H1 (cell line): ENCODE measurements around the gene UBXN1. TPM values are rescaled to one million over a fixed set of nuclear protein-coding genes. Genes with fewer than 3 reads are reported as not detected.

ENCODE experiments used
- CTCF ChIA-PET: fragments of 300-600 bp; sonication (Branson Sonifier 250); formaldehyde crosslinking; loops from one replicate; lab custom pipeline; 2021; ENCODE audit not compliant: partially characterized antibody; lab: Charles Lee
- POLR2A ChIA-PET: fragments of 300-600 bp; sonication (Branson Sonifier 250); formaldehyde crosslinking; loops from one replicate; lab custom pipeline; 2021; ENCODE audit warnings: inconsistent platforms; ENCODE audit not compliant: partially characterized antibody; lab: Charles Lee
- DNase-seq, 2 experiments: peaks; one replicate each; pipeline versions ENCODE4 v3.0.0 to v3.0.0-alpha.2; 2010 to 2022; ENCODE audit warnings: low spot score in 2 of 2, low read depth in 1 of 2, mixed read lengths in 1 of 2
- FAIRE-seq: peaks from 2 replicates; lab custom pipeline; 2011; peaks lifted over from hg19 to GRCh38; lab: Jason Lieb, UNC
- H2AFZ ChIP-seq: 2 replicates; pipeline ENCODE4 v1.8.1; 2012; ENCODE audit warnings: low read length, inconsistent platforms
- H2AK5ac ChIP-seq: 2 replicates; pipeline ENCODE4 v1.6.1; 2013; ENCODE audit warnings: low read depth, low read length
- H2BK120ac ChIP-seq: replicated peaks from 2 replicates; pipeline ENCODE3; 2013; ENCODE audit warnings: low read depth, low read length, inconsistent platforms
- H2BK12ac ChIP-seq: 2 replicates; pipeline ENCODE4 v1.6.1; 2013; ENCODE audit warnings: low read depth, low read length
- H2BK15ac ChIP-seq: 2 replicates; pipeline ENCODE4 v1.6.1; 2013; ENCODE audit warnings: low read length
- H2BK20ac ChIP-seq: 2 replicates; pipeline ENCODE4 v1.6.1; 2013; ENCODE audit warnings: low read length
- H2BK5ac ChIP-seq: 2 replicates; pipeline ENCODE4 v1.6.1; 2013; ENCODE audit warnings: low read depth, low read length
- H3K14ac ChIP-seq: 2 replicates; pipeline ENCODE4 v1.6.1; 2013; ENCODE audit warnings: inconsistent platforms; ENCODE audit not compliant: insufficient read length
- H3K18ac ChIP-seq: 2 replicates; pipeline ENCODE4 v1.6.1; 2013; ENCODE audit warnings: low read length; ENCODE audit errors: extremely low read depth
- H3K23ac ChIP-seq: 2 replicates; pipeline ENCODE4 v1.6.1; 2013; ENCODE audit warnings: inconsistent platforms; ENCODE audit not compliant: insufficient read length
- H3K23me2 ChIP-seq: 2 replicates; pipeline ENCODE4 v1.6.1; 2013; ENCODE audit warnings: low read depth, low read length
- H3K27ac ChIP-seq: 2 replicates; pipeline ENCODE4 v1.6.1; 2011; ENCODE audit warnings: low read depth, low read length, inconsistent platforms
- H3K27me3 ChIP-seq, 4 experiments: replicated peaks in 1 of 4; 1 replicate in 1 of 4; 2 replicates in 3 of 4; pipeline versions ENCODE4 v1.6.1 to v1.8.1; 2011 to 2013; ENCODE audit warnings: low read length in 3 of 4, mild to moderate bottlenecking in 3 of 4, inconsistent platforms in 2 of 4, mixed read lengths in 2 of 4, moderate library complexity in 1 of 4; ENCODE audit not compliant: control insufficient read depth in 3 of 4, insufficient read depth in 3 of 4; ENCODE audit errors: extremely low read depth in 1 of 4
- H3K36me3 ChIP-seq, 4 experiments: 2 replicates each; pipeline versions ENCODE4 v1.6.1 to v1.8.1; 2011 to 2013; ENCODE audit warnings: mild to moderate bottlenecking in 4 of 4, low read length in 3 of 4, moderate library complexity in 2 of 4, control low read depth in 1 of 4, inconsistent platforms in 1 of 4; ENCODE audit not compliant: insufficient read depth in 4 of 4, control insufficient read depth in 2 of 4
- H3K4ac ChIP-seq: replicated peaks from 2 replicates; pipeline ENCODE3; 2013; ENCODE audit warnings: low read length, low read depth, mixed read lengths, inconsistent platforms; ENCODE audit not compliant: insufficient read length
- H3K4me1 ChIP-seq, 4 experiments: replicated peaks in 1 of 4; 1 replicate in 1 of 4; 2 replicates in 3 of 4; pipeline versions ENCODE4 v1.6.1 to v1.8.1; 2011 to 2013; ENCODE audit warnings: low read length in 3 of 4, inconsistent platforms in 2 of 4, mixed read lengths in 1 of 4; ENCODE audit not compliant: insufficient read depth in 4 of 4, control insufficient read depth in 3 of 4
- H3K4me2 ChIP-seq, 2 experiments: 2 replicates each; pipeline versions ENCODE4 v1.6.1 to v1.8.1; 2011 to 2013; ENCODE audit warnings: low read depth in 2 of 2, low read length in 2 of 2, control low read depth in 1 of 2, inconsistent platforms in 1 of 2, mild to moderate bottlenecking in 1 of 2; ENCODE audit not compliant: insufficient read depth in 1 of 2
- H3K4me3 ChIP-seq, 4 experiments: fragments of 200-600, 300-600 bp in 1 of 4; sonication (generic), shearing (Covaris generic), sonication (Bioruptor Twin) in 1 of 4; 2 replicates each; pipeline versions ENCODE4 v1.5.1 to v1.8.1; 2011 to 2016; ENCODE audit warnings: low read length in 4 of 4, low read depth in 3 of 4, control low read depth in 2 of 4, inconsistent platforms in 2 of 4, mild to moderate bottlenecking in 2 of 4, mixed read lengths in 1 of 4, moderate library complexity in 1 of 4; ENCODE audit not compliant: insufficient read depth in 2 of 4; ENCODE audit errors: extremely low read depth in 1 of 4
- H3K56ac ChIP-seq: replicated peaks from 2 replicates; pipeline ENCODE3; 2013; ENCODE audit warnings: low read depth, mild to moderate bottlenecking, mixed read lengths, low read length, inconsistent platforms; ENCODE audit not compliant: insufficient read length
- H3K79me1 ChIP-seq: 2 replicates; pipeline ENCODE4 v1.6.1; 2013; ENCODE audit warnings: low read depth, low read length, control low read depth
- H3K79me2 ChIP-seq, 2 experiments: 2 replicates each; pipeline versions ENCODE4 v1.6.1 to v1.8.1; 2012 to 2013; ENCODE audit warnings: low read length in 2 of 2, mild to moderate bottlenecking in 2 of 2, inconsistent platforms in 1 of 2; ENCODE audit not compliant: insufficient read depth in 2 of 2, control insufficient read depth in 1 of 2
- H3K9ac ChIP-seq, 4 experiments: replicated peaks in 1 of 4; 1 replicate in 1 of 4; 2 replicates in 3 of 4; pipeline versions ENCODE4 v1.6.1 to v1.8.1; 2011 to 2013; ENCODE audit warnings: low read depth in 3 of 4, low read length in 3 of 4, control low read depth in 2 of 4, mild to moderate bottlenecking in 2 of 4, moderate library complexity in 2 of 4, inconsistent platforms in 1 of 4; ENCODE audit errors: extremely low read depth in 1 of 4
- H3K9me3 ChIP-seq, 2 experiments: 2 replicates each; pipeline versions ENCODE4 v1.6.1 to v1.8.1; 2012 to 2013; ENCODE audit warnings: mild to moderate bottlenecking in 2 of 2, moderate library complexity in 2 of 2, control low read depth in 1 of 2, inconsistent platforms in 1 of 2, low read depth in 1 of 2, low read length in 1 of 2, mixed read lengths in 1 of 2; ENCODE audit not compliant: insufficient read depth in 2 of 2
- H4K20me1 ChIP-seq, 2 experiments: replicated peaks in 1 of 2; 2 replicates each; pipeline versions ENCODE3 to v1.8.1; 2011 to 2013; ENCODE audit warnings: inconsistent platforms in 2 of 2, low read length in 2 of 2, mild to moderate bottlenecking in 1 of 2; ENCODE audit not compliant: insufficient read depth in 2 of 2, control insufficient read depth in 1 of 2
- H4K5ac ChIP-seq: 2 replicates; pipeline ENCODE4 v1.6.1; 2013; ENCODE audit warnings: low read length, low read depth, mixed read lengths, inconsistent platforms; ENCODE audit not compliant: insufficient read length
- H4K8ac ChIP-seq: 2 replicates; pipeline ENCODE4 v1.8.0; 2013; ENCODE audit warnings: mild to moderate bottlenecking, moderate library complexity, low read length, inconsistent platforms; ENCODE audit not compliant: insufficient read depth; ENCODE audit errors: extremely low read depth
- H4K91ac ChIP-seq: replicated peaks from 2 replicates; pipeline ENCODE3; 2013; ENCODE audit warnings: low read length, mixed read lengths, inconsistent platforms; ENCODE audit not compliant: insufficient read length
- ASH2L ChIP-seq: fragments of 200-600, 300-600 bp; sonication (generic); IDR thresholded peaks from one replicate; pipeline ENCODE4 v1.7.1; 2017; ENCODE audit warnings: low read length
- BACH1 ChIP-seq: IDR thresholded peaks from 2 replicates; pipeline ENCODE4 v1.6.1; 2012; ENCODE audit warnings: low read length, improper control_type of control experiment
- CBX8 ChIP-seq: fragments of 300-800, 300-1000 bp; sonication (generic); IDR thresholded peaks from 2 replicates; pipeline ENCODE4 v1.7.1; 2016; ENCODE audit warnings: low read depth, low read length, borderline replicate concordance
- CHD1 ChIP-seq: IDR thresholded peaks from 2 replicates; pipeline ENCODE4 v1.6.1; 2012; ENCODE audit warnings: low read depth, low read length, improper control_type of control experiment
- EGR1 ChIP-seq: IDR thresholded peaks from 2 replicates; pipeline ENCODE4 v1.6.1; 2011; ENCODE audit warnings: low read depth, low read length, borderline replicate concordance
- EZH2 ChIP-seq: fragments of 200-600 bp; sonication (generic); IDR thresholded peaks from 2 replicates; pipeline ENCODE4 v1.7.1; 2012; ENCODE audit warnings: low read depth, mild to moderate bottlenecking, moderate library complexity, low read length, inconsistent platforms; ENCODE audit not compliant: severe bottlenecking
- FOSL1 ChIP-seq: IDR thresholded peaks from 2 replicates; pipeline ENCODE4 v1.6.1; 2011; ENCODE audit warnings: mild to moderate bottlenecking, low read depth, low read length, moderate library complexity; ENCODE audit not compliant: insufficient read depth
- JUN ChIP-seq: IDR thresholded peaks from 2 replicates; pipeline ENCODE4 v1.6.1; 2011; ENCODE audit warnings: low read depth, mild to moderate bottlenecking, improper control_type of control experiment, low read length
- SIX5 ChIP-seq: IDR thresholded peaks from 2 replicates; pipeline ENCODE4 v1.6.1; 2011; ENCODE audit warnings: mild to moderate bottlenecking, low read depth, low read length
- SP2 ChIP-seq: IDR thresholded peaks from 2 replicates; pipeline ENCODE4 v1.6.1; 2012; ENCODE audit warnings: mild to moderate bottlenecking, low read length, inconsistent platforms
- SP4 ChIP-seq: IDR thresholded peaks from 2 replicates; pipeline ENCODE4 v1.6.1; 2012; ENCODE audit warnings: low read length, inconsistent platforms
- WGBS, 2 experiments: shearing (Covaris generic) in 1 of 2; methylation state at CpG; one replicate each; pipeline versions ENCODE4 v1.1.6 to v1.1.7; 2013 to 2015; ENCODE audit warnings: low lambda C conversion rate in 2 of 2, mixed read lengths in 2 of 2, inconsistent platforms in 1 of 2, low coverage in 1 of 2, missing lambda C conversion rate in 1 of 2; ENCODE audit not compliant: insufficient replicate concordance in 2 of 2, insufficient coverage in 1 of 2, insufficient read length in 1 of 2; ENCODE audit errors: extremely low coverage in 1 of 2, missing lambda C conversion rate in 1 of 2; 5-methylcytosine and 5-hydroxymethylcytosine counted together
- polyA plus RNA-seq, 7 experiments: library from polyadenylated mRNA; depleted of rRNA in 3 of 7; stranded (reverse) in 5 of 7; unstranded in 2 of 7; fragments of >200 nt in 5 of 7; fragments of 200-250 nt in 2 of 7; gene quantifications; 1 replicate in 5 of 7; 2 replicates in 1 of 7; 4 replicates in 1 of 7; pipeline versions ENCODE4 v1.2.1 to v1.2.3, GENCODE V29; 2011 to 2013; ENCODE audit warnings: missing spikeins in 2 of 7, mixed read lengths in 2 of 7
- total RNA-seq: library from RNA; stranded (reverse); fragmentation: NEBNext Ultra II Directional; extraction: Animal tissue kit (Norgen Biotek cat#: 25700); gene quantifications from 2 replicates; pipeline ENCODE4 v1.2.1, GENCODE V29; 2021

Gene UBXN1
- total and polyA plus RNA-seq, 2 of the 8 experiments (the other 6 are each of a cell fraction or from before 2014, with no cell fraction given) = 78.6 to 114 TPM

- no peak overlapping the region for H3K23ac ChIP-seq
- no peak for DNase-seq
- peaks cover 0 to 9% (median 1%) of the 10 kb centered on the region in 4 experiments; a peak in 3 of 7 replicates for H3K4me1 ChIP-seq
- no peak overlapping the region for H4K91ac ChIP-seq
- no peak overlapping the region for H2AK5ac ChIP-seq
- no peak overlapping the region for H2BK12ac ChIP-seq
- H4K8ac ChIP-seq = no peak overlapping the region
- no peak for FAIRE-seq
- POLR2A ChIA-PET = interaction anchor here (0.6 to 61.4 kb wide), 8 partner anchors 8 to 175 kb away, joined by 3 to 2041 read pairs (median 6); partner anchors contain the start of genes BSCL2, C11orf98, CSKMT and GANAB
- peaks cover 2% of the 10 kb centered on the region; the same call in 1 of the 2 replicates for H3K79me1 ChIP-seq
- no peak overlapping the region for H2BK15ac ChIP-seq
- H3K27me3 ChIP-seq = no peaks in the 10 kb centered on the region; a peak in 1 of 7 replicates
- TF ChIP-seq SP2 = no peak
- TF ChIP-seq ASH2L = no peak
- no peak for TF ChIP-seq SP4
- TF ChIP-seq EGR1 = no peak
- no peak for TF ChIP-seq CBX8
- no peak for TF ChIP-seq SIX5
- TF ChIP-seq EZH2 = no peak
- TF ChIP-seq JUN = no peak
- no peak for TF ChIP-seq BACH1
- TF ChIP-seq CHD1 = no peak
- no peak for TF ChIP-seq FOSL1
- no peak overlapping the region for H3K14ac ChIP-seq
- H3K36me3 ChIP-seq = peaks cover 46 to 99% (median 84%) of the 10 kb centered on the region in 4 experiments
- CTCF ChIA-PET = interaction anchor here (1.0 to 2.9 kb wide), 3 partner anchors 11 to 71 kb away, joined by 3 to 10 read pairs (median 4); no protein-coding TSS in a partner anchor
- no peak overlapping the region for H3K9ac ChIP-seq
- H2AFZ ChIP-seq = no peak overlapping the region
- no peak overlapping the region for H3K4ac ChIP-seq
- peaks cover 2 to 7% of the 10 kb centered on the region in 2 experiments for H4K20me1 ChIP-seq
- no peak overlapping the region for H2BK120ac ChIP-seq
- H3K56ac ChIP-seq = no peak overlapping the region
- H3K4me3 ChIP-seq = no peak overlapping the region
- peaks cover 0 to 40% of the 10 kb centered on the region in 2 experiments; a peak in 2 of 4 replicates for H3K79me2 ChIP-seq
- H2BK5ac ChIP-seq = no peak overlapping the region
- no peaks in the 10 kb centered on the region for H3K23me2 ChIP-seq
- no peak overlapping the region for H3K27ac ChIP-seq
- H2BK20ac ChIP-seq = no peak overlapping the region
- no peak overlapping the region for H3K18ac ChIP-seq
- H3K4me2 ChIP-seq = no peak overlapping the region
- H3K9me3 ChIP-seq = no peaks in the 10 kb centered on the region
- 89% methylated on average over 2 of the region's 2 CpGs; no CpG with 5 or more reads in 1 of the 2 experiments for WGBS, 2 experiments
- no peak overlapping the region for H4K5ac ChIP-seq
Measured at GRCh38 chr11:62719302-62719978, 40.6 kb upstream of the UBXN1 start.
